ENCODE results near the gene LDHA.

Gene LDHA

GRCh38 chr11:18394275-18394927, at the start of gene LDHA:
Gene LDHA, plus strand, starts transcription at chr11:18394563. Its CDS starts 2,280 bp downstream, at chr11:18396843.
- peak; percentile 84 for DNase-seq

GRCh38 chr11:18347471-18348125, 46.8 kb upstream of the LDHA start:
- DNase-seq = no peak

GRCh38 chr11:18352581-18352980, 41.8 kb upstream of the LDHA start:
- no peak for DNase-seq

GRCh38 chr11:18358646-18359045, 35.7 kb upstream of the LDHA start:
- no peak for DNase-seq

- no peak for DNase-seq
Observed at GRCh38 chr11:18361154-18361553, 33.2 kb upstream of the LDHA start.

- DNase-seq = no peak
Observed at GRCh38 chr11:18364495-18365073, 29.8 kb upstream of the LDHA start.

- DNase-seq = no peak
Observed at GRCh38 chr11:18365741-18366140, 28.6 kb upstream of the LDHA start.

- DNase-seq = no peak
Observed at GRCh38 chr11:18366286-18366685, 28.1 kb upstream of the LDHA start.

GRCh38 chr11:18367431-18367830, 26.9 kb upstream of the LDHA start:
- DNase-seq = no peak

GRCh38 chr11:18368221-18368620, 26.1 kb upstream of the LDHA start:
- no peak for DNase-seq

GRCh38 chr11:18369398-18369797, 25.0 kb upstream of the LDHA start:
- DNase-seq = no peak

- no peak for DNase-seq
Observed at GRCh38 chr11:18371279-18371678, 23.1 kb upstream of the LDHA start.

- DNase-seq = no peak
Observed at GRCh38 chr11:18372201-18372600, 22.2 kb upstream of the LDHA start.

- DNase-seq = no peak
Observed at GRCh38 chr11:18374956-18375355, 19.4 kb upstream of the LDHA start.

- no peak for DNase-seq
Observed at GRCh38 chr11:18375941-18376340, 18.4 kb upstream of the LDHA start.

- no peak for DNase-seq
Observed at GRCh38 chr11:18379201-18379600, 15.2 kb upstream of the LDHA start.

- peak; percentile 64 for DNase-seq
Observed at GRCh38 chr11:18383388-18384156, 10.8 kb upstream of the LDHA start.

GRCh38 chr11:18384157-18384641, 10.2 kb upstream of the LDHA start:
- no peak for DNase-seq

- DNase-seq = no peak
Observed at GRCh38 chr11:18390088-18390487, 4.3 kb upstream of the LDHA start.

GRCh38 chr11:18392434-18393321, 1.7 kb upstream of the LDHA start:
- no peak for DNase-seq

GRCh38 chr11:18393581-18394274, 635 bp upstream of the LDHA start:
- DNase-seq = no peak
